ENCODE results near the gene WDR17.
"Not testable (repeated sequence)": the region's sequence is repeated elsewhere in the genome, so short reads cannot be mapped to it uniquely, and the experiment has no call there.

Gene WDR17

GRCh38 chr4:176193126-176193525 is 127.5 kb downstream of the WDR17 start:
- no peak for DNase-seq

GRCh38 chr4:176193938-176194337 is 128.3 kb downstream of the WDR17 start:
- DNase-seq, result no peak

- DNase-seq, result peak in 13 of 14 donors; percentile 31 to 92 (median 86)
Observed at GRCh38 chr4:176195184-176195978, 129.7 kb downstream of the WDR17 start, which contains the start of gene SPATA4. TSS of gene SPATA4 (minus strand) at chr4:176195585. CDS start at chr4:176195562, 23 bp downstream.

- DNase-seq, result no peak
Observed at GRCh38 chr4:176198316-176198903, 132.8 kb downstream of the WDR17 start.

DNA sequence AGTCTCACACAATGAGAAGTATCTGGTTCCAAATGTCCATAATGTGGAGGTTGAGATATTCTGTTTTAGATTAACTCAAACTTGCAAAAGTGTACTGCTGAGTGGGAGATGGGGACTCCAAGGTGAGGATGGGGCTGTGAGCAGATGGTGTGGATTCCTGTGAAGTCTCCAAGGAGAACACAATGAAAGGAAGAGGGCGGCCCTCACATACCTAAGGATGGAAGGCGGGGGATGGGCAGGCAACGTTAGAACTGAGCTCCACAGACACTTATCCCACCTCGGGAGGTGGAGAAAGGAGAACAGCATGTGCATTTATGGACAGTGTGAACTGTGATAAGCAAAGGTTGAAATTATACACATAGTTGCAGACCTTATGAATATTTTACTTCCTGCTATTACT is 139.7 kb downstream of the WDR17 start:
- no peak for DNase-seq

DNA sequence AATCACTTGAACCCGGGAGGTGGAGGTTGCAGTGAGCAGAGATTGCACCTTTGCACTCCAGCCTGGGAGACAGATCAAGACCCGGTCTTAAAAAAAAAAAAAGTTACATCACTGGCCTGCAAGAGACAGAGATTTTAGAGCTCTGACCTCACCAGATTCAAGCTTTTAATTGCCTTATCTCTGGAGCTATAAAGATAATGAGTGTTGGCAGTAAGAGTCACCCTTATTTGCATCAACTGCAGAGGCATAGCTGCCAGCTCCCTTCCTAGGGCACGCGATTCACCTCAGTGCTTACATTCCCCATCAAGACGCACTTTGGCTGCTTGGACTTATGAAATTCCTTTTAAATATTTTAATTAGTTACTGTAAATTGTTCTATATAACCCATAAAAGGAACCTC is 142.2 kb downstream of the WDR17 start:
- DNase-seq, result no peak

GRCh38 chr4:176209535-176209934 is 143.9 kb downstream of the WDR17 start:
- DNase-seq, result no peak

GRCh38 chr4:176210101-176210500 is 144.5 kb downstream of the WDR17 start:
- DNase-seq, result no peak

DNA sequence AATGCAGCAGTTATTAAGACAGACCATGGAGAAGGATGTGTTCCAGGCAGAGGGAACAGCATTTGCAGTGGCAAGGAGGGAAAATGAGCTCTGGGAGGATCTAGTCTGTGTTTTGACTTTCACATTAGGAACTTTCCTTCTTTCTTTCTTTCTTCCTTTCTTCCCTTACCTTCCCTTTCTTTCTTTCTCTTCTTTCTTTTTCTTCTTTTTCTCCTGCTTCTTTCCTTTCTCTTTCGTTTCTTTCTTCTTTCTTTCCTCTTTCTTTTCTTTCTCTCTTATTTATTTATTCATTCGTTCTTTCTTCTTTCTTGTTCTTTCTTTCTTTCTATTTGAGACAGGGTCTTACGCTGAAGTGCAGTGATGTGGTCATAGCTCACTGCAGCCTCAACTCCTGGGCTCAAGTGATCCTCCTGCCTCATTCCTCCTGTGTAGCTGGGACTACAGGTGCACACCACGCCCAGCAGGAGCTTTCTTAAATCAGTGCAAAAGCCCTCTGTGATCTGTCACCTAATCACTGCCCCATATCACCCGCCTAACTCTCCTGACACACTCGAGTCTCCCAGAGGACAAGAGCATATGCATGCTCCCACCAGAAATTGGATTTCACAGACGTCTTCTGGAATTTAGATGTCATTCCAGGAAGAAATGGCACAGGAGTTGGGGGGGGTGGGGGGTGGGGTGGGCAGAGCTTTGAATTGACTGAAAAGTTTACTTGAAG is 145.1 kb downstream of the WDR17 start:
- no peak for DNase-seq

DNA sequence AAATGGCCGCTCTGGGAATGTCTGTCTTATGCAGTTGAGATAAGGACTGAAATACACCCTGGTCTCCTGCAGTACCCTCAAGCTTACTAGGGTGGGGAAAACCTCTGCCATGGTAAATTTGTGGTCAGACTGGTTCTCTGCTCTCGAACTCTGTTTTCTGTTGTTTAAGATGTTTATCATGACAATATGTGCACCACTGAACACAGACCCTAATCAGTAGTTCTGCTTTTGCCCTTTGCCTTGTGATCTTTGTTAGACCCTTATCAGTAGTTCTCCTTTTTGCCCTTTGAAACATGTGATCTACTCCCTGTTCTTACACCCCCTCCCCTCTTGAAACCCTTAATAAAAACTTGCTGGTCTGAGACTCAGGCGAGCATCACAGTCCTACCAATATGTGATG is 146.7 kb downstream of the WDR17 start:
- DNase-seq, result not testable (repeated sequence)

DNA sequence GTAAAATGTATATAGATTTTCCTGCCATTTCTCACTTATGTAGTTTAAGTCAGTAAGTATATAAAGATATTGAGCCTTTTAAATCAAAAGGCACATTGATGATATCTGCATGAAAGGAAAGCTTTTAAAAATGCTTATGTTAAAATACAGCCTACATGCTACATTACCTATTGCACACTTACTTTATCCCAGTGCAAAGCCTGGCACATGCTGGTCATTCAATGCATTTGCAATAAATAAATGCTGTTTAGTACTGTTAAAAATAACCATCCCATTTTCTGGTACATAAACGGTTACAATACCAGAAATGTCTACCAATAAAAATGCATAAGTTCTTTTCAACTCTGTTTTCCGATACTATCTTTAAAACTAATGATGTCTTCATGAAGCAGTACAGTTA is 151.9 kb downstream of the WDR17 start:
- DNase-seq, result no peak

DNA sequence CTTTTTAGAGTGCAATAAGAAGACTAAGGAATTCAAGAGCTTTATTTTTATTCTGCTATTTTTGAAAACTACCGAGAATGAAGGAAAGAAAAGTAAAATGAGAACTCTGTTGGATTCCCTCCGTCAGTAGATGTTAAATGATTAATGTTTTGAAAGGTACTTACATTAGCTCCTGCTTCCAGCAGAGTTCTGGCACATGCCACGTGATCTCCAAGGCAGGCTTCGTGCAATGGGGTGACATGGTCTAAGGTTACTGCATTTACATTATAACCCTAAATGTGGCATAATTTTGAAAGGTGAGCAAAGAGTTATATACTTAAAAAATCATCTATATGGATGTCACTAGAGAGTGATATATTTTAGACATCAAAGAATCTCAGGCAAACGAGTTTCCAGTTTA is 156.5 kb downstream of the WDR17 start:
- no peak for DNase-seq

DNA sequence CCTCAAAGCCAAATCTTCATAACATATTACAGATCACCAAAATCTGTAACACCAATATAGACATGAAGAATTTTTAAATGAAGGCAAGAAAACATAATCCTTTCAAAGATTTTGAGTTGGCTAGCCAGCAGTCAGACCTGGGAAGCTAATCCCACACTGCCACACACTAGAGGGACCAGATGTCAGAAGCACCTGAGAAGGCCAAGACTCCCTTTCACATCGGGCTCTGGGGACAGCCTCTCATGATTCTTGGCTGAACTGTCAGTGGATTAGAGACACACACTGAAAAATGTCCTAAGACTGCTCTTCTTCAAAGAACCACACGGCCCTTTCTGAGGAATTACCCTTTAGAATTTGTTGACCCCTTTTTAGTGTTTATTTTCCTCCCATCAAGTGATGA is 157.9 kb downstream of the WDR17 start:
- no peak for DNase-seq

GRCh38 chr4:176226736-176227135 is 161.1 kb downstream of the WDR17 start:
- DNase-seq, result no peak

DNA sequence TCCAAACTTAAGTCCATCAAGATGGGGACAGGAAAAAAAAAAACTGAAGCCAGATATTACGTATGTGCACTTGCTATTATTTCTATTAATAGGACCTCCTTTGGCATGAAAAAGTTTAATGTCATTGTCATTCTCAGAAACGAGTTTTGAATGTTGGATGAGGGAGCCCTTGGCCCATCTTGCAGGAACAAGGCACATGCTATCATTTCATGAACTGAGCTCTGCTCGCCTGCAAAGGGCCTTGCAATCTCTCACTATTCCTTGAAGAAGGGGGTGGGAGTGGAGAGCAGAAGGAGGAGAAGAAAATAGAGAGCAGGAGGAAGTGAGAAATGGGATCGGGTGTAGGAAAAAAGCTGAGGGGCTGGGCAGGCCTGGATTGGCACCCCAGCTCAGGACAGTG is 164.0 kb downstream of the WDR17 start:
- peak in 1 of 14 donors; percentile 35 for DNase-seq

Measured in C1 segment of cervical spinal cord (tissue), 14 donors.